ENCODE data around the gene MEIOSIN. TPM values are rescaled to one million over a fixed set of nuclear protein-coding genes. Genes with fewer than 3 reads are reported as not detected.

The MEIOSIN gene
- total and polyA plus RNA-seq, 2 of the 13 experiments (the other 11 are each of a cell fraction or from before 2014, with no cell fraction given) = not detected

DNA sequence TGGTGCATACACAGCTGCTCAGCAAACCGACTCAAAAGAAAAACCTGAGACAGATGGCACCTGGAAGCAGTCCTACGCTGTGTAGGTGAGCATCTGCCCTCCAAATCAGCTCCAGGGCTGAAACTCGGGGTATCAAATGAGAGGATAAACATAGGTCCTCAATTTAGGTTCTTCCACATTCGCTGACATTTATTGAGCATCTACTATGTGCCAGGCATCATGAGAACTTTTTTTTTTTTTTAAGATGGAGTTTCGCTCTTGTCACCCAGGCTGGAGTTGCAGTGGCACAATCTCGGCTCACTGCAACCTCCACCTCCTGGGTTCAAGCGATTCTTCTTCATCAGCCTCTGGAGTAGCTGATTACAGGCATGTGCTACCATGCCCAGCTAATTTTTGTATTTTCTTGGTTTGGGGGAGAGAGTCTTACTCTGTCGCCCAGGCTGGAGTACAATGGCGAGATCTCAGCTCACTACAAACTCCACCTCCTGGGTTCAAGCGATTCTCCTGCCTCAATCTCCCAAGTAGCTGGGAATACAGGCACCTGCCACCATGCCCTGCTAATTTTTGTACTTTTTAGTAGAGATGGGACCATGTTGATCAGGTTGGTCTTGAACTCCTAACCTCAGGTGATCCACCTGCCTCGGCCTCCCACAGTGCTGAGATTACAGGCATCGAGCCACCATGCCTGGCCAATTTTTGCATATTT lies 27.4 kb upstream of the MEIOSIN start (continued):
- TF ChIP-seq, protein P1, sequence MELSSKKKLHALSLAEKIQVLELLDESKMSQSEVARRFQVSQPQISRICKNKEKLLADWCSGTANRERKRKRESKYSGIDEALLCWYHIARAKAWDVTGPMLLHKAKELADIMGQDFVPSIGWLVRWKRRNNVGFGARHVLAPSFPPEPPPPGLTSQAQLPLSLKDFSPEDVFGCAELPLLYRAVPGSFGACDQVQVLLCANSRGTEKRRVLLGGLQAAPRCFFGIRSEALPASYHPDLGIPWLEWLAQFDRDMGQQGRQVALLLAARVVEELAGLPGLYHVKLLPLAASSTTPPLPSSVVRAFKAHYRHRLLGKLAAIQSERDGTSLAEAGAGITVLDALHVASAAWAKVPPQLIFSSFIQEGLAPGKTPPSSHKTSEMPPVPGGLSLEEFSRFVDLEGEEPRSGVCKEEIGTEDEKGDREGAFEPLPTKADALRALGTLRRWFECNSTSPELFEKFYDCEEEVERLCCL (CRISPR knock-in tag; IDR thresholded peaks at IDR 0.05; ENCODE audit: borderline replicate concordance) = no peak
- TF ChIP-seq MYC (CRISPR knock-in tag; IDR thresholded peaks at IDR 0.05; ENCODE audit: borderline replicate concordance) (no peak), TBL1XR1 (IDR thresholded peaks at IDR 0.05; ENCODE audit: borderline replicate concordance, low read length, partially characterized antibody) (no peak), ZBTB38 (CRISPR knock-in tag; IDR thresholded peaks at IDR 0.05) (no peak)
- TF ChIP-seq, protein P2, sequence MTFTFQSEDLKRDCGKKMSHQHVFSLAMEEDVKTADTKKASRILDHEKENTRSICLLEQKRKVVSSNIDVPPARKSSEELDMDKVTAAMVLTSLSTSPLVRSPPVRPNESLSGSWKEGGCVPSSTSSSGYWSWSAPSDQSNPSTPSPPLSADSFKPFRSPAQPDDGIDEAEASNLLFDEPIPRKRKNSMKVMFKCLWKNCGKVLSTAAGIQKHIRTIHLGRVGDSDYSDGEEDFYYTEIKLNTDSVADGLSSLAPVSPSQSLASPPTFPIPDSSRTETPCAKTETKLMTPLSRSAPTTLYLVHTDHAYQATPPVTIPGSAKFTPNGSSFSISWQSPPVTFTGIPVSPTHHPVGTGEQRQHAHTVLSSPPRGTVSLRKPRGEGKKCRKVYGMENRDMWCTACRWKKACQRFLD (CRISPR knock-in tag; IDR thresholded peaks at IDR 0.05; ENCODE audit: borderline replicate concordance) = no peak

DNA sequence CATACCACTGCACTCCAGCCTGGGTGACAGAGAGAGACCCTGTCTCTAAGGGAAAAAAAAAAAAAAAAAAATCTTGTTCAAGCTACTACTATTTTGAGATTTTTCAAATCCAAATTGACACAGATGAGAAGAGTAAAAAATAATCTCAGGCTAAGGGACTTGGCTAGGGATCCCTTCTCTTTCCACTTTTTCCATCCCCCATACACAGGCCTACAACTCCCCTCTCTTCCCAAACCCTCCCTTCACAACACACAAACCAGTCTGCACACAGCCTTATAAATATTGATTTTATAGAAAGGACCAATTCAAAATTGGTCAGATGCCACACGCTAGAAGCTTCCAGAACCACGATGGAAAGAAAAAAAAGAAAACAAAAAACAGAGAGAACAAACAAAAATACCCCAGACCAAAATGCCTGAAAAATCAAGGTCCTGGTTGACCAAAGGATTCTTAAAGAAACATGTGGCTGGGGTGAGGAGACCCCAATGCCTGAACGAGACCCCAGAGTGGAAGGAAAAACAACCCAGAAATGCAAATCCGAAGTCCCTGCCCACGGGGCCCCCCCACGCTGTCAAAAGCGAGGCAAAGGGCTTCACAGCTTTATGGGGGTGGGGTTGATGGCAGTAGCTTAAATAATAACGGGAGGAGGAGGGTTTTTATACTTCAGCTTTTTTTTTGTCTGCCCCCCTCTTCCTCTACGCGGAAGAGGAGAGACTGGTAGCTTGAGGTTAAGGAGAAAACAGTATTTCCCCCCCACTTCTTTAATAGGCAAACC lies 22.7 kb upstream of the MEIOSIN start:
- H4K20me1 ChIP-seq (ENCODE audit: insufficient read depth, low read length) = no peaks in the 10 kb centered on the region
- no TSS peak for BruUV-seq (replicated peaks)
- WGBS (ENCODE audit: low lambda C conversion rate) = 93% methylated on average over 10 of the region's 10 CpGs
- peaks cover 15% of the 10 kb centered on the region for H3K79me2 ChIP-seq (ENCODE audit: insufficient read depth, low read length)
- CTCF ChIA-PET (ENCODE audit: low intra/inter-chr PET ratio, low total read pairs) = no interaction called here
- intact Hi-C loops (cut with micrococcal nuclease; ENCODE audit: unreplicated experiment) = no loop called here
- H3K9ac ChIP-seq (ENCODE audit: insufficient read depth, low read depth, low read length) = no peak overlapping the region
- no peak overlapping the region for H3K27ac ChIP-seq (ENCODE audit: extremely low read length, insufficient read depth, low read length)
- POLR2A ChIA-PET = interaction anchor here (0.7 to 0.9 kb wide), 2 partner anchors 58 to 150 kb away, joined by 3 to 4 read pairs; partner anchors contain the start of gene SIX5
- no peak for ATAC-seq
- peaks cover 10% of the 10 kb centered on the region for H3K4me1 ChIP-seq (ENCODE audit: insufficient read depth, low read length)
- H3K27me3 ChIP-seq (ENCODE audit: control insufficient read depth in 1 of 2, insufficient read depth in 2 of 2, low read length in 2 of 2) = no peaks in the 10 kb centered on the region
- no peak overlapping the region for H3K4me3 ChIP-seq (replicated peaks in 1 of 3; ENCODE audit: insufficient read depth in 1 of 3, low read depth in 2 of 3, low read length in 3 of 3)
- TF ChIP-seq MIER2 (CRISPR knock-in tag; IDR thresholded peaks at IDR 0.05) = no peak
- no peak for TF ChIP-seq SMARCC2 (IDR thresholded peaks at IDR 0.05)
- TF ChIP-seq HNRNPH1 (optimal IDR thresholded peaks at IDR 0.05; ENCODE audit: low read depth, low read length) = no peak
- no peak for TF ChIP-seq RXRA (CRISPR knock-in tag; IDR thresholded peaks at IDR 0.05)
- TF ChIP-seq, protein P3, sequence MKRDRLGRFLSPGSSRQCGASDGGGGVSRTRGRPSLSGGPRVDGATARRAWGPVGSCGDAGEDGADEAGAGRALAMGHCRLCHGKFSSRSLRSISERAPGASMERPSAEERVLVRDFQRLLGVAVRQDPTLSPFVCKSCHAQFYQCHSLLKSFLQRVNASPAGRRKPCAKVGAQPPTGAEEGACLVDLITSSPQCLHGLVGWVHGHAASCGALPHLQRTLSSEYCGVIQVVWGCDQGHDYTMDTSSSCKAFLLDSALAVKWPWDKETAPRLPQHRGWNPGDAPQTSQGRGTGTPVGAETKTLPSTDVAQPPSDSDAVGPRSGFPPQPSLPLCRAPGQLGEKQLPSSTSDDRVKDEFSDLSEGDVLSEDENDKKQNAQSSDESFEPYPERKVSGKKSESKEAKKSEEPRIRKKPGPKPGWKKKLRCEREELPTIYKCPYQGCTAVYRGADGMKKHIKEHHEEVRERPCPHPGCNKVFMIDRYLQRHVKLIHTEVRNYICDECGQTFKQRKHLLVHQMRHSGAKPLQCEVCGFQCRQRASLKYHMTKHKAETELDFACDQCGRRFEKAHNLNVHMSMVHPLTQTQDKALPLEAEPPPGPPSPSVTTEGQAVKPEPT (CRISPR knock-in tag; IDR thresholded peaks at IDR 0.05; ENCODE audit: low read depth) = no peak
- no peak overlapping the region for H3K4me2 ChIP-seq (ENCODE audit: low read depth, low read length)
- no peak for FAIRE-seq
- no peaks in the 10 kb centered on the region for H3K9me3 ChIP-seq (ENCODE audit: low read length)
- DNase-seq (ENCODE audit: low spot score) = no peak
- peaks cover 3 to 6% of the 10 kb centered on the region in 2 experiments; a peak in 1 of 5 replicates for H3K36me3 ChIP-seq (replicated peaks in 1 of 2; ENCODE audit: control insufficient read depth in 1 of 2, insufficient read depth in 2 of 2, low read length in 2 of 2)
- in situ Hi-C loops (cut with HindIII; ENCODE audit: extremely low pct_ligation_motif_present, low pct_unique_long_range_greater_than_20kb) = no loop called here
- no peak overlapping the region for H2AFZ ChIP-seq (ENCODE audit: low read length)

All from HepG2 (cell line).